GM18499 (cell line): ENCODE results near the gene CCDC40.
"Not testable (repeated sequence)": the region's sequence is repeated elsewhere in the genome, so short reads cannot be mapped to it uniquely, and the experiment has no call there.

Source experiments
- ATAC-seq: cut with Tn5 transposase; IDR thresholded peaks from one replicate; pipeline ENCODE4 v1.9.1; 2021; ENCODE audit warnings: moderate number of reproducible peaks; ENCODE audit not compliant: insufficient read depth, unreplicated experiment

CCDC40 gene

GRCh38 chr17:80036715-80037477 is 454 bp downstream of the CCDC40 start:
- ATAC-seq = no peak

GRCh38 chr17:80043963-80044362 is 7.5 kb downstream of the CCDC40 start:
- no peak for ATAC-seq

DNA sequence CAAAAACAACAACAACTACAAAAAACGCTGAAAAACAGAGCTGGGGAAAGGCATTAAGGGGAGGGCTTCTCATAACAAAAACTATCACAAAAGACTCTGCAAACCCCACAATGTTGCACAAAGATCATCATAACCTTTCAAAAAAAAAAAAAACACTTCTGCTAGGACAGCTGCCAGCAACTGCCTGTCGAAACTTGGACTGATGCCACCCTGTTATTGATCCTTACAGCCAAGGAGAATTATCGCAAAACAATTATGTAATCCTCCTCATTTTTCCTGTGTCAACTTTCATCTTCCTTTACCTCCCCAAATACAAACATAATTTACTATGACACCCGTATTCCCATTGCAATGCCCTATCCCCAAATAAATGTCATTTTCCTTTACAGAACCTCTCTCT is 9.3 kb downstream of the CCDC40 start:
- no peak for ATAC-seq

GRCh38 chr17:80046709-80047108 is 10.3 kb downstream of the CCDC40 start:
- ATAC-seq = not testable (repeated sequence)

DNA sequence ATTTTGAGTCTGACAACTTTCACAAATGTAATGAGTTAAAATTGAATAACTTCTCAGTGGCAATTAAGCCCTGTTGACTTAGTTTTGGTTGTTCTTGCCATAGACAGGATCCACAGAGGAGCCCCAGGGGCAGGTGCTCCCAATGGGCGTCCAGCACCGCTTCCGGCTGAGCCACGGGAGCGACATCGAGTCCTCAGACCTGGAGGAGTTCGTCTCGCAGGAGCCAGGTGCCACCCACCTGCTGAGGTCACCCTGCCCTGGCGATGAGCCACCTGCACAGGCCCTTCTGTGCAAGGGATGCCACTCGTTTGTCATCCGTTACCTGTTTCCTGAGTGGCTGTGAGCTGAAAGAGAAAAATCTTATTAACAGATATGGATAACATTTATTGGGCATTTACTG is 10.7 kb downstream of the CCDC40 start:
- ATAC-seq = no peak

GRCh38 chr17:80049986-80050385 is 13.5 kb downstream of the CCDC40 start:
- ATAC-seq = no peak

- no peak for ATAC-seq
Observed at GRCh38 chr17:80050706-80051105, 14.3 kb downstream of the CCDC40 start.

- ATAC-seq = no peak
Observed at GRCh38 chr17:80051681-80052080, 15.2 kb downstream of the CCDC40 start.

DNA sequence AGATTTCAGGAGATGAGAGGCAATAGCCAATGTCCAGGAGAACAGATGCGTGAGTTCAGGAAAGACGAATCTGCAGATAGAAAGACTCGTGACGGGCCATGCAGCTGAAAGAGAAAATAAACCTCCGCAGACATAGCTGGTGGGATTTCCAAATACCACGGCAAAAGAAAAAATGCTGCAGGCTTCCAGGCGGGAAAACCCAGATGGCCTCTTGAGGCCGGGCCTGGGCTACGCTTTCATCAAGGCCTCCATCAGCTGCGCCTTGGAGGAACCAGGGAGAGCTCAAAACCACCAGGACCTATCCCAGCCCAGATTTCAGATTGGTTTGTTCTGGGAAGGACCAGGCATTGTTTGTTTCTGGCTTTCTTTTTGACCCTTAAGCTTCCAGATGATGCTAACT is 16.7 kb downstream of the CCDC40 start:
- no peak for ATAC-seq

- no peak for ATAC-seq
Observed at GRCh38 chr17:80055597-80055996, 19.2 kb downstream of the CCDC40 start.

- ATAC-seq = no peak
Observed at GRCh38 chr17:80058311-80058955, 22.0 kb downstream of the CCDC40 start.

GRCh38 chr17:80060644-80061043 is 24.2 kb downstream of the CCDC40 start:
- ATAC-seq = no peak

DNA sequence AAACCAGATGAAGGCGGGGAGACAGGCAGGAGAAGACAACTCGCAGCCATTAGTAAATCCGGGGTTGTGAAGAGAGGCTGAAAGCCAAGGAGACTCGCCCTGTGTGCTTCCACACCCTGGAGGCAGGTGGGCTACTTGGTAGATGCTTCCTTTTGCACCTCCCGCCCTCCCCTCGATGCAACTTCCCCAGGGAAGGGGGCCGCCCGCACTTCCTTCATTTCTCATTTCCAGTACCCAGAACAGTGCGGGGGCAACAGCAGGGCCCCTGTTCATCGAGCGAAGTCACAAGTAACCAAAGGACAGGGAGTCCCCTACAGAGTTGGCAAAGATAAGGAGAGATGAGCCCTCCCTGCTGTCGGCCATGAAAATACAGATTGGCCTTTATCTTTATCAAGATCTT is 25.0 kb downstream of the CCDC40 start:
- ATAC-seq = no peak

GRCh38 chr17:80063830-80064585 is 27.6 kb downstream of the CCDC40 start:
- ATAC-seq = no peak

DNA sequence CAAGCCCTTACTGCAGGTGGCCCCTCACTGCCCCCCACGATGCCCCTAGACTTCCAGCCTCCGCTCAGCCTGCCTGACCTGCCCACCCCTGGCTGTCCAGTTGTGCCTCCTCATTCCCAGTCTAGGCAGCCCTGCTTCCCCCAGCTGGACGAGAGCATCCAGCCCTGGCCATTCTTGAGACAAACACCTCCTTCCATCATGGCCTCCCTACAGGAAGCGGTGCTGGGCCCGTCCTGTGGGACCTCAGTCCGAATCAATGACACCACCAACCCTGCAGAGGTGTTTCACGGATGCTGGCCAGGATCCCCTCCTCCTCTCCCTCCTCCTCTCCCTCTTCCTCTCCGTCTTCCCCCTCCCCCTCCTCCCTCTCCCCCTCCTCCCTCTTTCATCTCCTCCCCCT is 28.3 kb downstream of the CCDC40 start:
- ATAC-seq = no peak

DNA sequence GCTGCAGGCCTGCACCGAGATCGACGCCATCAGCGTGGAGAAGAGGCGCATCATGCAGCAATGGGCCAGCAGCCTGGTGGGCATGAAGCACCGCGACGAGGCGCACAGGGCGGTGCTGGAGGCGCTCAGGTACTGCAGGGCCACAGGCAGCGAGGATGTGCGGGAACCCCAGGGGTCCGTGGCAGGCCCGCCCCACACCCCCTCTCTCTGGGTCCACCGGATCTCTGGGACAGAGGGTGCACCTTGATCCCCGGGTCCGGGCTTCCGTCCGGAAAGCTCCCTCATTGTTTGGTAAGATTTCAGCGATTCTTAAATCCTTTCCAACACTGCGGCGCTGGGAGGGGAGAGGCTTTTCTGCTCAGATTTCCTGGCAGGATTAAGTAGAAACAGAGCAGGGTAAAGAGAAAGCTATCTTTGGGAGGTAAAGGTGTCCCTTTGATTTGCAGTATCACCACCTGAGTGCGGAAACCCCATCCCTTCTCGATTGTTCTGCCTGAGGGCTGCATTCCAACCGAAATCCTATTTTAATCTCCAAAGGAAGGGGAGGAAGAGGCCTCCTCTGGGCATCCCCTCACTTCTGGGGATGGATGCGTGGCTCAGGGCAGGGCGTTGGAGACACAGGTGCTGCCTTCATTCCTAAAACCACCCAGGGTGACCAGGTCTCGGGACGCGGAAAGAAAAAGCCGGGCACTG is 29.2 kb downstream of the CCDC40 start:
- no peak for ATAC-seq

DNA sequence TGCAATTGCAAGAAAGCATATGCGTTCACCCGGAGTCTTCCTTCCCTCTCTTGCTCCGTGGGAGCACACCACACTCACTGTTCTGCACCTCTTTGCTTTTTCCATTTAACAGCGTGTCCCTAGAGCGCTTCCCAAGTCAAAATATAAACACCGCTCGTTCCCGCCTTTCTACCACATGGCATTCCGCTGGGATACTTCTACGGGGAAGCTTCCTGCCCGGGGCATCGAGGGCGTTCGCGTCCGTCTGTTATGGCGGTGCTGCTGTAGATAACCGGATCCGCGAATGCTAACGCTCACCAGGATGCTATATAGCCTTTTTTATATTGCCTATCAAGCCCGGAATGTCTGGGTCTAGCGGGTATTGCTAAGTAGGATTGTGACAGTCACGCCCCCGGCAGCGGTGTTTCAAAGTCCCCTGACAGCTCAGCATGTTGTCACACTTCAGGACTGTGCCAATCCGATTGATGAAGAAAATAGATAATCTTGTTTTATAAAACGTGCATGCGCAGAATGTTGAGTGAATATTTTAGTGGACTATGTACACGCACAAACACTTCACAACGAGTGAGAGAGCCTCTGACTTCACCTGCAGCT is 31.0 kb downstream of the CCDC40 start:
- ATAC-seq = no peak

DNA sequence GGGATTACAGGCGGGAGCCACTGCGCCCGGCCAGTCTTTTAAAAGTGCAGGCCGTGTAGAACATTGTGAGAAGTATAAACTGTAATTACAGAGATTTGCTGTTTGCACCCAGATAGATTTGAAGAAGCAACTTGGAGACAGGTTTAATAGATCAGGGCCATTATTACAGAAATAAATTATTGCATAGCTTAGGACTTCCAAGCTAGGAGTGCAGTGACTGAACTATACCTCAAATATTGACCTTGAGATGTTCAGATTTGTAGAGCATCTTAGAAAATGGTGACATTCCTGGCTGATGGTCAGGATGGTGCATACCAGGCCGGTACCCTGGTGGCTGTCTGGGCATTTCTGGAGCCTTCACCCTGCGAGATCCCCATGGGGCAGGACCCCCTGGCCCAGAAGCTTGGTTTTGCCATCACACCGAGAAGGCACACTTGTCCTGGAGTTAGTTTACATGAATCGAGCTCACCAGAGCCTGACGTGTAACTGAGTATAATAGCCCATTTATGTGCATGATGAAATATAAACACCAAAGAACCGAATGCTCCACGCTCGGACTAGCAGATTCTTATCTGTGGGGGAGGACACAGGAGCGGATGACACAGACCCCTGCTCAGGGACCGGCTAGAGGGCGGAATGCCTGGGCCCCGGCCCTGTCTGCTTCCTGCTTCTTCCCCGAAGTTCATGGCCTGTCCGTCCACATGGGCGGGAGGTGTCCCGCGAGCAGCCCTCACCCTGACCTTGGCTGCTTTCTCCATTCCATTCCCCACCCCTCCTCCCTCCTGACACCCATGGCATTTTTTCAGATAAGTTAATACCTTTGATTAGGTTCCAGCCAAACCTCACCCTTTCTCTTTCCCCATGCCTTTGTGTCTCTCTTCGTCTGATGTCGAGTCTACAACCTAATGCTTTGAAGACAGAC is 32.1 kb downstream of the CCDC40 start:
- ATAC-seq = no peak

DNA sequence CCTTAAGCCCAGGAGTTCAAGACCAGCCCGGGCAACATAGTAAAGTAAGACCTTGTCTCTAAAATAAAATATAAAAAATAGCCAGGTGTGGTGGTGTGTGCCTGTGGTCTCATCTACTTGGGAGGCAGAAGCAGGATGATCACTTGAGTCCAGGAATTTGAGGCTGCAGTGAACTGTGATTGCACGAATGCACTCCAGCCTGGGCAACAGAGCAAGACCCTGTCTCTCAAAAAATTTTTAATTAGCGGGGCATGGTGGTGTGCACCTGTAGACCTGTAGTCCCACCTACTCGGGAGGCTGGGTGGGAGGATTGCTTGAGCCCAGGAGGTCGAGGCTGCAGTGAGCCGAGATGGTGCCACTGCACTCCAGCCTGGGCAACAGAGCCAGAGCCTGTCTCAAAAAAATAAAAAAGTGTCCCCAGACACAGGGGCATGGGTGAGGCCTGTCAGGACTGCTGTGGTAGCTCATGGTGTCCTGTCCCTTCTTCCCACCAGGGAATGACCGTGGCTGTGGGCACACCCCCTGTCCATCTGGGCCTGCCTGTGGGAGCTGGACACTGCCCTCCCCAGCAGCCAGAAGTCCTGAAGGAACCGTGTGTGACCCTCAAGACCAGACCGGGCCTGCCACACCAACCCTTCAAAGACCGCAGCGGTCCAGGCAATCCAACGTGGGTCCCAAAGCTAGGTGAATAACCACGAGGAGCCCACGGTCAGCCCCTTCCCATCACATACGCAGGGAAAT is 34.1 kb downstream of the CCDC40 start:
- ATAC-seq = no peak
